Measurements from ENCODE around the gene IFNAR1.
"Not testable (repeated sequence)": the region's sequence is repeated elsewhere in the genome, so short reads cannot be mapped to it uniquely, and the experiment has no call there.

IFNAR1 gene

GRCh38 chr21:33317786-33318486 lies 6.8 kb upstream of the IFNAR1 start:
- Histone ChIP-seq H3K4me3 (ENCODE audit: insufficient read depth, low read depth, low read length, poor library complexity, severe bottlenecking) (no peak overlapping the region), H3K27ac (ENCODE audit: insufficient read depth, low read length, poor library complexity, severe bottlenecking) (no peak overlapping the region), H3K36me3 (ENCODE audit: control insufficient read depth, insufficient read depth, low read length) (no peaks in the 10 kb centered on the region), H3K27me3 (replicated peaks; ENCODE audit: control insufficient read depth, insufficient read depth, low read length, poor library complexity, severe bottlenecking) (no peaks in the 10 kb centered on the region), H3K9me3 (ENCODE audit: control insufficient read depth, low read length) (no peaks in the 10 kb centered on the region), H3K4me1 (ENCODE audit: control insufficient read depth, insufficient read depth, low read length, poor library complexity, severe bottlenecking) (no peaks in the 10 kb centered on the region)
- DNase-seq = no peak

- peak in 1 of 3 donors; percentile 12 for DNase-seq
- not testable (repeated sequence) for H3K9me3 ChIP-seq (ENCODE audit: control insufficient read depth, low read length); H3K4me3 ChIP-seq (ENCODE audit: insufficient read depth, low read depth, low read length, poor library complexity, severe bottlenecking); H3K27ac ChIP-seq (ENCODE audit: insufficient read depth, low read length, poor library complexity, severe bottlenecking); H3K36me3 ChIP-seq (ENCODE audit: control insufficient read depth, insufficient read depth, low read length); H3K4me1 ChIP-seq (ENCODE audit: control insufficient read depth, insufficient read depth, low read length, poor library complexity, severe bottlenecking); H3K27me3 ChIP-seq (replicated peaks; ENCODE audit: control insufficient read depth, insufficient read depth, low read length, poor library complexity, severe bottlenecking)
These were observed 3.8 kb upstream of the IFNAR1 start for GRCh38 chr21:33321005-33321404.

- peaks cover 24% of the 10 kb centered on the region for H3K4me1 ChIP-seq (ENCODE audit: control insufficient read depth, insufficient read depth, low read length, poor library complexity, severe bottlenecking)
- not testable (repeated sequence) for H3K9me3 ChIP-seq (ENCODE audit: control insufficient read depth, low read length); DNase-seq; H3K36me3 ChIP-seq (ENCODE audit: control insufficient read depth, insufficient read depth, low read length); H3K4me3 ChIP-seq (ENCODE audit: insufficient read depth, low read depth, low read length, poor library complexity, severe bottlenecking); H3K27me3 ChIP-seq (replicated peaks; ENCODE audit: control insufficient read depth, insufficient read depth, low read length, poor library complexity, severe bottlenecking); H3K27ac ChIP-seq (ENCODE audit: insufficient read depth, low read length, poor library complexity, severe bottlenecking)
These were observed 1.2 kb upstream of the IFNAR1 start for GRCh38 chr21:33323610-33324009.

GRCh38 chr21:33325222-33326067 lies 675 bp downstream of the IFNAR1 start:
- Histone ChIP-seq H3K4me3 (ENCODE audit: insufficient read depth, low read depth, low read length, poor library complexity, severe bottlenecking) (peak overlapping the region; percentile 97), H3K9me3 (ENCODE audit: control insufficient read depth, low read length) (no peaks in the 10 kb centered on the region)
- DNase-seq = peak; percentile 62 to 70 (median 65)

GRCh38 chr21:33327326-33327725 lies 2.6 kb downstream of the IFNAR1 start:
- H3K27ac ChIP-seq (ENCODE audit: insufficient read depth, low read length, poor library complexity, severe bottlenecking) = no peak overlapping the region
- no peaks in the 10 kb centered on the region for H3K27me3 ChIP-seq (replicated peaks; ENCODE audit: control insufficient read depth, insufficient read depth, low read length, poor library complexity, severe bottlenecking)
- H3K4me3 ChIP-seq (ENCODE audit: insufficient read depth, low read depth, low read length, poor library complexity, severe bottlenecking) = no peak overlapping the region
- H3K9me3 ChIP-seq (ENCODE audit: control insufficient read depth, low read length) = no peaks in the 10 kb centered on the region
- peaks cover 41% of the 10 kb centered on the region for H3K4me1 ChIP-seq (ENCODE audit: control insufficient read depth, insufficient read depth, low read length, poor library complexity, severe bottlenecking)
- DNase-seq = no peak
- no peaks in the 10 kb centered on the region for H3K36me3 ChIP-seq (ENCODE audit: control insufficient read depth, insufficient read depth, low read length)

More at GRCh38 chr21:33325222-33326067, 675 bp downstream of the IFNAR1 start:
- Histone ChIP-seq H3K36me3 (ENCODE audit: control insufficient read depth, insufficient read depth, low read length) (no peaks in the 10 kb centered on the region), H3K27ac (ENCODE audit: insufficient read depth, low read length, poor library complexity, severe bottlenecking) (peak overlapping the region; percentile 98), H3K4me1 (ENCODE audit: control insufficient read depth, insufficient read depth, low read length, poor library complexity, severe bottlenecking) (peaks cover 24% of the 10 kb centered on the region), H3K27me3 (replicated peaks; ENCODE audit: control insufficient read depth, insufficient read depth, low read length, poor library complexity, severe bottlenecking) (no peaks in the 10 kb centered on the region)

- H3K9me3 ChIP-seq (ENCODE audit: control insufficient read depth, low read length) = no peaks in the 10 kb centered on the region
- no peaks in the 10 kb centered on the region for H3K27me3 ChIP-seq (replicated peaks; ENCODE audit: control insufficient read depth, insufficient read depth, low read length, poor library complexity, severe bottlenecking)
- H3K4me3 ChIP-seq (ENCODE audit: insufficient read depth, low read depth, low read length, poor library complexity, severe bottlenecking) = no peak overlapping the region
- no peak for DNase-seq
- H3K4me1 ChIP-seq (ENCODE audit: control insufficient read depth, insufficient read depth, low read length, poor library complexity, severe bottlenecking) = peaks cover 43% of the 10 kb centered on the region
- no peak overlapping the region for H3K27ac ChIP-seq (ENCODE audit: insufficient read depth, low read length, poor library complexity, severe bottlenecking)
- H3K36me3 ChIP-seq (ENCODE audit: control insufficient read depth, insufficient read depth, low read length) = no peaks in the 10 kb centered on the region
These were observed 3.1 kb downstream of the IFNAR1 start for GRCh38 chr21:33327792-33328433.

- no peak overlapping the region for H3K27ac ChIP-seq (ENCODE audit: insufficient read depth, low read length, poor library complexity, severe bottlenecking)
These were observed 6.0 kb downstream of the IFNAR1 start for GRCh38 chr21:33330726-33331125.

GRCh38 chr21:33332143-33332542 lies 7.4 kb downstream of the IFNAR1 start:
- no peak overlapping the region for H3K4me3 ChIP-seq (ENCODE audit: insufficient read depth, low read depth, low read length, poor library complexity, severe bottlenecking)
- H3K9me3 ChIP-seq (ENCODE audit: control insufficient read depth, low read length) = no peaks in the 10 kb centered on the region
- peaks cover 9% of the 10 kb centered on the region for H3K36me3 ChIP-seq (ENCODE audit: control insufficient read depth, insufficient read depth, low read length)
- H3K4me1 ChIP-seq (ENCODE audit: control insufficient read depth, insufficient read depth, low read length, poor library complexity, severe bottlenecking) = peaks cover 30% of the 10 kb centered on the region
- H3K27me3 ChIP-seq (replicated peaks; ENCODE audit: control insufficient read depth, insufficient read depth, low read length, poor library complexity, severe bottlenecking) = no peaks in the 10 kb centered on the region
- no peak overlapping the region for H3K27ac ChIP-seq (ENCODE audit: insufficient read depth, low read length, poor library complexity, severe bottlenecking)
- DNase-seq = no peak

More at GRCh38 chr21:33330726-33331125, 6.0 kb downstream of the IFNAR1 start:
- no peak for DNase-seq
- Histone ChIP-seq H3K27me3 (replicated peaks; ENCODE audit: control insufficient read depth, insufficient read depth, low read length, poor library complexity, severe bottlenecking) (no peaks in the 10 kb centered on the region), H3K4me3 (ENCODE audit: insufficient read depth, low read depth, low read length, poor library complexity, severe bottlenecking) (no peak overlapping the region), H3K9me3 (ENCODE audit: control insufficient read depth, low read length) (no peaks in the 10 kb centered on the region), H3K36me3 (ENCODE audit: control insufficient read depth, insufficient read depth, low read length) (peaks cover 5% of the 10 kb centered on the region), H3K4me1 (ENCODE audit: control insufficient read depth, insufficient read depth, low read length, poor library complexity, severe bottlenecking) (peaks cover 41% of the 10 kb centered on the region)

GRCh38 chr21:33334191-33334590 lies 9.4 kb downstream of the IFNAR1 start:
- no peak for DNase-seq
- Histone ChIP-seq H3K4me3 (ENCODE audit: insufficient read depth, low read depth, low read length, poor library complexity, severe bottlenecking) (no peak overlapping the region), H3K27me3 (replicated peaks; ENCODE audit: control insufficient read depth, insufficient read depth, low read length, poor library complexity, severe bottlenecking) (no peaks in the 10 kb centered on the region), H3K27ac (ENCODE audit: insufficient read depth, low read length, poor library complexity, severe bottlenecking) (no peak overlapping the region), H3K4me1 (ENCODE audit: control insufficient read depth, insufficient read depth, low read length, poor library complexity, severe bottlenecking) (peaks cover 19% of the 10 kb centered on the region), H3K9me3 (ENCODE audit: control insufficient read depth, low read length) (no peaks in the 10 kb centered on the region), H3K36me3 (ENCODE audit: control insufficient read depth, insufficient read depth, low read length) (peaks cover 9% of the 10 kb centered on the region)

GRCh38 chr21:33334824-33335223 lies 10.1 kb downstream of the IFNAR1 start:
- Histone ChIP-seq H3K9me3 (ENCODE audit: control insufficient read depth, low read length) (no peaks in the 10 kb centered on the region), H3K4me1 (ENCODE audit: control insufficient read depth, insufficient read depth, low read length, poor library complexity, severe bottlenecking) (peaks cover 19% of the 10 kb centered on the region), H3K4me3 (ENCODE audit: insufficient read depth, low read depth, low read length, poor library complexity, severe bottlenecking) (no peak overlapping the region), H3K36me3 (ENCODE audit: control insufficient read depth, insufficient read depth, low read length) (peaks cover 9% of the 10 kb centered on the region), H3K27me3 (replicated peaks; ENCODE audit: control insufficient read depth, insufficient read depth, low read length, poor library complexity, severe bottlenecking) (no peaks in the 10 kb centered on the region), H3K27ac (ENCODE audit: insufficient read depth, low read length, poor library complexity, severe bottlenecking) (no peak overlapping the region)
- no peak for DNase-seq

Measured in effector memory CD4-positive, alpha-beta T cell (primary cell).